GM18868 (cell line): ENCODE data around the gene ATAD3B.
"Not testable (repeated sequence)": the region's sequence is repeated elsewhere in the genome, so short reads cannot be mapped to it uniquely, and the experiment has no call there.

Source experiments
- ATAC-seq: cut with Tn5 transposase; IDR thresholded peaks from one replicate; pipeline ENCODE4 v1.9.1; 2021; ENCODE audit warnings: mild to moderate bottlenecking, moderate library complexity; ENCODE audit not compliant: unreplicated experiment

The ATAD3B gene

GRCh38 chr1:1529936-1530335 is 58.4 kb downstream of the ATAD3B start:
- ATAC-seq: no peak

- ATAC-seq: no peak
Measured at GRCh38 chr1:1531947-1532346, 60.4 kb downstream of the ATAD3B start.

- ATAC-seq: not testable (repeated sequence)
Measured at GRCh38 chr1:1533176-1533893, 61.8 kb downstream of the ATAD3B start.

GRCh38 chr1:1533894-1534291 is 62.3 kb downstream of the ATAD3B start:
- ATAC-seq: not testable (repeated sequence)

- no peak for ATAC-seq
Measured at GRCh38 chr1:1534401-1535154, 63.0 kb downstream of the ATAD3B start.

- no peak for ATAC-seq
Measured at GRCh38 chr1:1535201-1536018, 63.8 kb downstream of the ATAD3B start.

GRCh38 chr1:1536019-1536937 is 64.7 kb downstream of the ATAD3B start:
- ATAC-seq: no peak

GRCh38 chr1:1536938-1537546 is 65.5 kb downstream of the ATAD3B start:
- ATAC-seq: no peak

- ATAC-seq: no peak
Measured at GRCh38 chr1:1537626-1538250, 66.2 kb downstream of the ATAD3B start.

- ATAC-seq: no peak
Measured at GRCh38 chr1:1538334-1538733, 66.8 kb downstream of the ATAD3B start.

GRCh38 chr1:1538989-1539309 is 67.4 kb downstream of the ATAD3B start:
- no peak for ATAC-seq

- ATAC-seq: no peak
Measured at GRCh38 chr1:1539310-1540089, 67.9 kb downstream of the ATAD3B start.

GRCh38 chr1:1540090-1540817 is 68.7 kb downstream of the ATAD3B start, which contains the start of gene TMEM240:
TSS of gene TMEM240 (minus strand) at chr1:1540624. CDS start at chr1:1540346, 278 bp downstream.
- no peak for ATAC-seq

GRCh38 chr1:1540818-1541628 is 69.5 kb downstream of the ATAD3B start:
- no peak for ATAC-seq

GRCh38 chr1:1541956-1542765 is 70.6 kb downstream of the ATAD3B start:
- ATAC-seq: no peak
